Middle frontal gyrus (tissue), 1 donor: ENCODE measurements around the gene IARS1.

Source experiments
- DNase-seq: peaks from one replicate; pipeline ENCODE4 v3.0.0-alpha.2; 2015; ENCODE audit warnings: low spot score; ENCODE audit errors: extremely low spot score

Gene IARS1

GRCh38 chr9:92293452-92294296 lies at the start of gene IARS1:
Gene IARS1 (minus strand): TSS chr9:92293697. CDS start chr9:92289419, 4,278 bp downstream.
- peak; percentile 96 for DNase-seq

GRCh38 chr9:92342825-92343488 lies 49.5 kb upstream of the IARS1 start:
- no peak for DNase-seq

- DNase-seq, result no peak
Measured at GRCh38 chr9:92341578-92341977, 48.1 kb upstream of the IARS1 start.

- no peak for DNase-seq
Measured at GRCh38 chr9:92333282-92333634, 39.8 kb upstream of the IARS1 start.

GRCh38 chr9:92332577-92333281 lies 39.2 kb upstream of the IARS1 start:
- DNase-seq, result no peak

- DNase-seq, result no peak
Measured at GRCh38 chr9:92328225-92328624, 34.7 kb upstream of the IARS1 start.

GRCh38 chr9:92327283-92327850 lies 33.9 kb upstream of the IARS1 start:
- no peak for DNase-seq

GRCh38 chr9:92325991-92326500 lies 32.5 kb upstream of the IARS1 start:
- DNase-seq, result no peak

GRCh38 chr9:92325269-92325990 lies 31.9 kb upstream of the IARS1 start, which contains the start of the genes CENPP and NOL8:
Gene CENPP (plus strand): TSS chr9:92325953.
Gene NOL8 (minus strand): TSS chr9:92325350. CDS start chr9:92324161, 1,189 bp downstream.
- DNase-seq, result peak; percentile 86

GRCh38 chr9:92324889-92325268 lies 31.4 kb upstream of the IARS1 start:
- DNase-seq, result no peak

- no peak for DNase-seq
Measured at GRCh38 chr9:92324431-92324830, 30.9 kb upstream of the IARS1 start.

- DNase-seq, result no peak
Measured at GRCh38 chr9:92315456-92315855, 22.0 kb upstream of the IARS1 start.

- no peak for DNase-seq
Measured at GRCh38 chr9:92313624-92314012, 20.1 kb upstream of the IARS1 start.

- DNase-seq, result no peak
Measured at GRCh38 chr9:92312887-92313623, 19.6 kb upstream of the IARS1 start.

- no peak for DNase-seq
Measured at GRCh38 chr9:92310562-92310961, 17.1 kb upstream of the IARS1 start.

GRCh38 chr9:92308893-92309292 lies 15.4 kb upstream of the IARS1 start:
- DNase-seq, result no peak

- DNase-seq, result no peak
Measured at GRCh38 chr9:92300936-92301335, 7.4 kb upstream of the IARS1 start.

GRCh38 chr9:92299116-92299515 lies 5.6 kb upstream of the IARS1 start:
- DNase-seq, result no peak

GRCh38 chr9:92298036-92298435 lies 4.5 kb upstream of the IARS1 start:
- DNase-seq, result no peak

- no peak for DNase-seq
Measured at GRCh38 chr9:92297611-92298010, 4.1 kb upstream of the IARS1 start.
